Spleen (tissue), 11 donors: ENCODE data around the gene NR2E3. TPM values are rescaled to one million over a fixed set of nuclear protein-coding genes. Genes with fewer than 3 reads are reported as not detected.

Experiments used
- DNase-seq: peaks from one replicate; pipeline ENCODE4 v3.0.0-alpha.2; 2020
- H3K27ac ChIP-seq, 8 donors: fragments of 200-600 bp; sonication (generic) in 7 of 8; 1 replicate in 4 of 8; 2 replicates in 4 of 8; pipeline versions ENCODE4 v1.5.0 to v1.8.0; 2016 to 2021; ENCODE audit warnings: inconsistent platforms in 4 of 8, mild to moderate bottlenecking in 4 of 8, moderate library complexity in 1 of 8
- H3K27me3 ChIP-seq, 7 donors: fragments of 200-600 bp; sonication (generic) in 6 of 7; replicated peaks in 1 of 7; 1 replicate in 4 of 7; 2 replicates in 3 of 7; pipeline versions ENCODE4 v1.5.0 to v1.8.0; 2016 to 2021; ENCODE audit warnings: inconsistent platforms in 3 of 7, mild to moderate bottlenecking in 1 of 7
- H3K36me3 ChIP-seq, 6 donors: fragments of 200-600 bp; sonication (generic) in 5 of 6; 1 replicate in 4 of 6; 2 replicates in 2 of 6; pipeline versions ENCODE4 v1.5.0 to v1.8.0; 2016 to 2021; ENCODE audit warnings: inconsistent platforms in 2 of 6
- H3K4me1 ChIP-seq, 6 donors: fragments of 200-600 bp; sonication (generic) in 5 of 6; 1 replicate in 3 of 6; 2 replicates in 3 of 6; pipeline versions ENCODE4 v1.5.0 to v1.8.0; 2016 to 2021; ENCODE audit warnings: inconsistent platforms in 3 of 6
- H3K4me3 ChIP-seq, 8 donors: fragments of 200-600 bp; sonication (generic) in 7 of 8; 1 replicate in 4 of 8; 2 replicates in 4 of 8; pipeline versions ENCODE4 v1.5.0 to v1.8.0; 2016 to 2021; ENCODE audit warnings: inconsistent platforms in 4 of 8, mild to moderate bottlenecking in 4 of 8, moderate library complexity in 2 of 8
- H3K9me3 ChIP-seq, 8 donors: fragments of 200-600 bp; sonication (generic) in 7 of 8; 1 replicate in 4 of 8; 2 replicates in 4 of 8; pipeline versions ENCODE4 v1.5.0 to v1.8.0; 2016 to 2021; ENCODE audit warnings: inconsistent platforms in 4 of 8
- CTCF ChIP-seq, 11 experiments: fragments of 200-600 bp in 7 of 11; fragments of 450-650 bp in 4 of 11; sonication (generic) in 4 of 11; IDR thresholded peaks in 8 of 11; conservative IDR thresholded peaks in 3 of 11; 1 replicate in 7 of 11; 2 replicates in 4 of 11; pipeline versions ENCODE4 v1.4.0 to v1.8.0; 2016 to 2021; ENCODE audit warnings: antibody characterized with exemption in 11 of 11, inconsistent platforms in 4 of 11, mild to moderate bottlenecking in 1 of 11
- POLR2A ChIP-seq, 3 donors: fragments of 450-650 bp; IDR thresholded peaks; one replicate each; pipeline ENCODE4 v1.5.1; 2017; ENCODE audit warnings: antibody characterized with exemption in 3 of 3, mild to moderate bottlenecking in 1 of 3
- POLR2AphosphoS5 ChIP-seq, 3 donors: sonication (generic); formaldehyde crosslinking; IDR thresholded peaks; one replicate each; pipeline ENCODE4 v1.5.1; 2017; ENCODE audit warnings: antibody characterized with exemption in 3 of 3
- WGBS, 5 donors: extraction: QIAGEN DNeasy Blood & Tissue Kit in 3 of 5; methylation state at CpG; one replicate each; pipeline versions ENCODE4 v1.1.5 to v1.1.7; 2013 to 2018; 5-methylcytosine and 5-hydroxymethylcytosine counted together
- intact Hi-C: fragments of 100-400 bp; cut with DNase I; formaldehyde crosslinking; loops from one replicate; pipeline ENCODE4 v1.15.0; 2023; ENCODE audit warnings: low total_unique reads
- polyA plus RNA-seq, 3 donors: library from polyadenylated mRNA; stranded (reverse); fragments of 200-250 nt; gene quantifications; one replicate each; pipeline ENCODE4 v1.2.1, GENCODE V29; 2013
- total RNA-seq, 7 donors: library from RNA; depleted of rRNA in 3 of 7; stranded (reverse); fragments of >200 nt in 3 of 7; fragmentation: NEBNext Ultra II Directional in 4 of 7; extraction: Animal tissue kit (Norgen Biotek cat#: 25700) in 4 of 7; gene quantifications; one replicate each; pipeline versions ENCODE4 v1.1.0 to v1.2.1, GENCODE V29; 2016 to 2021
- donor health status: healthy with polysubstance abuse.
- donor health status: DM: no; HTN: no; CAD: no; lungs with moderate emphysema.
- donor health status: DM: no; HTN: no; CAD: no.
- donor health status: Bipolar disorder and iron deficiency.
- donor health status: healthy.
- donor health status: DM: no; HTN: no; CAD: no.
- donor health status: DM: yes; HTN: yes; CAD: no.

Gene NR2E3
- total and polyA plus RNA-seq, 10 donors: 0.10 to 0.68 TPM; not detected in 8

- H3K36me3 ChIP-seq: no peaks in the 10 kb centered on the region
- TF ChIP-seq CTCF (IDR thresholded peaks at IDR 0.05 in 8 of 11, conservative IDR thresholded peaks at IDR 0.05 in 3 of 11) (no peak), POLR2AphosphoS5 (IDR thresholded peaks at IDR 0.05) (no peak), POLR2A (IDR thresholded peaks at IDR 0.05) (no peak)
- no peak overlapping the region for H3K27ac ChIP-seq
- no peaks in the 10 kb centered on the region for H3K4me1 ChIP-seq
- DNase-seq: no peak
- no peaks in the 10 kb centered on the region for H3K27me3 ChIP-seq
- intact Hi-C loops: no loop called here
- WGBS, 5 donors: 85 to 100% (median 89%) methylated on average over 1 of the region's 1 CpG
- no peaks in the 10 kb centered on the region for H3K9me3 ChIP-seq
- H3K4me3 ChIP-seq: no peak overlapping the region
Measured at GRCh38 chr15:71773206-71773859, 37.0 kb upstream of the NR2E3 start.

DNA sequence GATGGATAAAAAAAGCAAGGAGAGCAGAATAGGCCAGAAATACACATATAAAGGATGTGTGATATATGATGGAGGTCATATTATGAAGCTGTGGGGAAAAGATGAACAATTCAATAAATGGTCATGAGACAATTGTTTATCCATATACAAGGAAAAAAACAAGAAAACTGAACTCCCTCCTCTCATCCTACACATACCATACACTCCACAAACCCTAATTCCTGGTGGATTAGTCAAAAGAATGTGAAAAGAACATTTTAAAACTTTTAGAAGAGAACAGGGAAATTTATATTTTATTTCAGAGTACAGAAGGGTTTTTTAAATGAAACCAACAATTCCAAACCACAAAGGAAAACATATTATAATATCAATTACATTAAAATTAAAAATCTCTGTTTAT is 34.5 kb upstream of the NR2E3 start:
- DNase-seq: no peak
- Histone ChIP-seq H3K4me3 (no peak overlapping the region), H3K4me1 (peaks cover 0 to 8% (median 5%) of the 10 kb centered on the region in 6 donors), H3K36me3 (no peaks in the 10 kb centered on the region), H3K9me3 (no peaks in the 10 kb centered on the region), H3K27ac (no peak overlapping the region), H3K27me3 (peaks cover 0 to 4% (median 0%) of the 10 kb centered on the region in 7 donors)
- TF ChIP-seq CTCF (IDR thresholded peaks at IDR 0.05 in 8 of 11, conservative IDR thresholded peaks at IDR 0.05 in 3 of 11) (no peak), POLR2AphosphoS5 (IDR thresholded peaks at IDR 0.05) (no peak), POLR2A (IDR thresholded peaks at IDR 0.05) (no peak)
- intact Hi-C loops: no loop called here

- H3K27me3 ChIP-seq: peaks cover 0 to 8% (median 0%) of the 10 kb centered on the region in 7 donors
- 79 to 84% (median 81%) methylated on average over 3 of the region's 3 CpGs for WGBS, 5 donors
- no peaks in the 10 kb centered on the region for H3K36me3 ChIP-seq
- no peak for DNase-seq
- H3K4me1 ChIP-seq: peaks cover 0 to 8% (median 5%) of the 10 kb centered on the region in 6 donors
- TF ChIP-seq POLR2A (IDR thresholded peaks at IDR 0.05): no peak
- no peak for TF ChIP-seq CTCF (IDR thresholded peaks at IDR 0.05 in 8 of 11, conservative IDR thresholded peaks at IDR 0.05 in 3 of 11)
- TF ChIP-seq POLR2AphosphoS5 (IDR thresholded peaks at IDR 0.05): no peak
- no peaks in the 10 kb centered on the region for H3K9me3 ChIP-seq
- H3K27ac ChIP-seq: no peak overlapping the region
- intact Hi-C loops: no loop called here
- H3K4me3 ChIP-seq: no peak overlapping the region
Measured at GRCh38 chr15:71776304-71776703, 34.0 kb upstream of the NR2E3 start.

GRCh38 chr15:71777216-71777943 is 33.0 kb upstream of the NR2E3 start:
- peaks cover 0 to 17% (median 0%) of the 10 kb centered on the region in 7 donors for H3K27me3 ChIP-seq
- no peak for DNase-seq
- H3K4me1 ChIP-seq: peaks cover 0 to 8% (median 5%) of the 10 kb centered on the region in 6 donors
- no peaks in the 10 kb centered on the region for H3K9me3 ChIP-seq
- intact Hi-C loops: no loop called here
- TF ChIP-seq POLR2AphosphoS5 (IDR thresholded peaks at IDR 0.05): no peak
- no peak for TF ChIP-seq POLR2A (IDR thresholded peaks at IDR 0.05)
- TF ChIP-seq CTCF (IDR thresholded peaks at IDR 0.05 in 8 of 11, conservative IDR thresholded peaks at IDR 0.05 in 3 of 11): no peak
- WGBS, 5 donors: 82 to 91% (median 87%) methylated on average over 9 to 16 of the region's 16 CpGs
- no peaks in the 10 kb centered on the region for H3K36me3 ChIP-seq
- no peak overlapping the region for H3K27ac ChIP-seq
- no peak overlapping the region for H3K4me3 ChIP-seq
